Right hindlimb (tissue), 1 donor: ENCODE results near the gene PKP4.

Source experiments
- DNase-seq: peaks from one replicate; pipeline ENCODE4 v3.0.0-alpha.2; 2018

PKP4 gene

GRCh38 chr2:158546412-158547144 lies 89.8 kb downstream of the PKP4 start:
- DNase-seq = no peak

- DNase-seq = no peak
Observed at GRCh38 chr2:158553257-158553656, 96.5 kb downstream of the PKP4 start.

- no peak for DNase-seq
Observed at GRCh38 chr2:158554996-158555395, 98.2 kb downstream of the PKP4 start.

GRCh38 chr2:158556124-158556523 lies 99.4 kb downstream of the PKP4 start:
- DNase-seq = no peak

GRCh38 chr2:158557752-158558151 lies 101.0 kb downstream of the PKP4 start:
- DNase-seq = no peak

GRCh38 chr2:158559252-158559651 lies 102.5 kb downstream of the PKP4 start:
- DNase-seq = no peak

GRCh38 chr2:158560259-158560658 lies 103.5 kb downstream of the PKP4 start:
- DNase-seq = no peak

GRCh38 chr2:158561054-158561453 lies 104.3 kb downstream of the PKP4 start:
- DNase-seq = no peak

- no peak for DNase-seq
Observed at GRCh38 chr2:158567208-158567607, 110.5 kb downstream of the PKP4 start.

GRCh38 chr2:158569284-158569683 lies 112.5 kb downstream of the PKP4 start:
- no peak for DNase-seq

GRCh38 chr2:158570869-158571268 lies 114.1 kb downstream of the PKP4 start:
- DNase-seq = no peak

GRCh38 chr2:158573739-158574138 lies 117.0 kb downstream of the PKP4 start:
- no peak for DNase-seq

GRCh38 chr2:158575051-158575635 lies 118.4 kb downstream of the PKP4 start:
- DNase-seq = no peak

GRCh38 chr2:158577141-158577540 lies 120.4 kb downstream of the PKP4 start:
- no peak for DNase-seq

- DNase-seq = no peak
Observed at GRCh38 chr2:158578703-158579330, 122.1 kb downstream of the PKP4 start.

GRCh38 chr2:158579928-158580327 lies 123.2 kb downstream of the PKP4 start:
- no peak for DNase-seq

GRCh38 chr2:158580760-158581159 lies 124.0 kb downstream of the PKP4 start:
- DNase-seq = no peak

- no peak for DNase-seq
Observed at GRCh38 chr2:158582670-158583069, 125.9 kb downstream of the PKP4 start.

- DNase-seq = no peak
Observed at GRCh38 chr2:158583923-158584322, 127.2 kb downstream of the PKP4 start.

GRCh38 chr2:158586491-158586890 lies 129.7 kb downstream of the PKP4 start:
- no peak for DNase-seq

GRCh38 chr2:158589303-158589702 lies 132.6 kb downstream of the PKP4 start:
- DNase-seq = no peak

- no peak for DNase-seq
Observed at GRCh38 chr2:158598862-158599517, 142.2 kb downstream of the PKP4 start.

- DNase-seq = no peak
Observed at GRCh38 chr2:158599609-158600008, 142.9 kb downstream of the PKP4 start.
